HG03575 (cell line): ENCODE measurements around the gene HOXC9.

ENCODE experiments used
- ATAC-seq: cut with Tn5 transposase; IDR thresholded peaks from one replicate; pipeline ENCODE4 v1.9.1; 2021; ENCODE audit not compliant: unreplicated experiment, insufficient number of reproducible peaks, low FRiP score; ENCODE audit errors: extremely low read depth

HOXC9 gene

DNA sequence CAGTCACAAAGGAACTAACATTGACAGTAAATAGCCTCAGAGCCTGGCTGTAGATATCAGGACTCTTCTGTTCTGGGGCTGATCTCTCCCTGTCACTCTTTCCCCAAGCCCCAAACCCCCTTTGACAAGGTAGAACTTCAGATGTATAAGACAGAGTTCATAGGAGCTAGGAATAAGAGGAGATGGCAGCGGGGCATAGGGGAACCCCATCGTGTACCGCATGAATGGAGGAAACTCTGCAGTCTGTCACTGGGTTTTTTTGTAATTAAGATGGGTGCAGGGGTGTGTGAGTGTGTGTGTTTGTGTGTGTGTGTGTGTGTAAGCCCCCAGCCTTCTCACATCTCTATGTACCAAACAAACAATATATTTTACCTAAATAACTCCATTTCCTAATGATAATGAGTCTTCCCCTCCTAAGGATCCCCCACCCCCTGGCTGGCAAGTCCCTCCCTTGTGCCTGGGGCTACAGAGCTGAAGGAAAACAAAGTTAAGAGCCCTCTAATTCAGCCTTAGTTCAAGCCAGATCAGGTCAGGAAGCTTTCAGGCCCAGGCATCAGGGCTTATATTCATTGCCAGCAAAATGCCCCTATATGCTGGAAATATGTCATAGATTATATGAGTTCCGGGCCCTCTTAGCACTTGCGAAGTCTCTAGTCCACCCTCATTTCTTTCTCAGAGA lies 44.6 kb downstream of the HOXC9 start:
- ATAC-seq: no peak

DNA sequence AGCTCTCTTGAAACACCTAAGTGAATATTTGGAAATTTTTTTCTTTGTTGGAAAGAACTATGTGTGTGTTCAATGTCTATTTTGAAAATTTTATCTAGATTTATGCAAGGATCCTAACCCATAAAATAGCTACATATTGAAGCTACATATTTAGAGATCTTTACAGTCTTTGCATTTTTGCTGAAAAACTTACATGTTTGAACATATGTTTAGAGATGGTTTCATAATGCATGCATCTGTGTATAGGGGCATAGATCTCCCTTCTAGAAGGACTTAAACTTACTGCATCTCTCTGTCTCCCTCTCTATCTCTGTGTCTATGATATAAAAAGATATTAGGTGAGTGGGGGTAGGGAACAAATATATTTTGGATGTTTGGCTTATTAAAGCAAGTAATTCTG lies 45.4 kb downstream of the HOXC9 start:
- no peak for ATAC-seq

DNA sequence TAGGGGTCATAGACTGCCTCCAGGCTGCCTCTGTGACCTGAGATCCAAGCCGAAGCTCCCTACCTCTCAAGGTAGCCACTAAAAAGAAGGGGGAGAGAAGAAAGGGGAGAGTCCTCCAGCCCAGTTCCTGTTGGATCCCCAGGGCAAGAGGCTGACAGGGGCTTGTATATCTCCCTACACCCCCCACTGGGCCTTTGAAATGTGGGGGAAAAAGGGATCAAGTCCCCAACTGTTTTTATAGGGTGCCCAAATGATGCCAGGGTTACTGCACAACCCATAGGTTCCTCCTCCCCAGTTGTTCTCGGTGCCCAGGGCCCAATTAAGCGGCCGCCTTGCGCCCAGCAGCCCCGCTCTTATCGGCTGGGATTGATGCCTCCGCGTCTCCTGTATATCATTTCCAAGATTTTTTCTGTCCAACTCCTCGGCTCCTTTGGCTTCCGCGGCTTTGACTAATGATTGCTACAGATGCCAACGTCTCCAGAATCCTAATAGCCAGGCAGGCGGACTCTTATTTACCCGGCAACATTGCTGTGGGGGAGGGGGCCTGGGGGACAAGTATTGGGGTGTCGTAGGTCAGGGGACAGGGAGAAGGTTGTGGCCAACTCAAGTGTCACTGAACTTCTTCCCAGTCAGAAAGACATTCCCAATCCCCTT lies 46.0 kb downstream of the HOXC9 start:
- ATAC-seq: no peak

GRCh38 chr12:54046809-54047159 lies 46.8 kb downstream of the HOXC9 start:
- no peak for ATAC-seq

GRCh38 chr12:54047160-54047963 lies 47.4 kb downstream of the HOXC9 start:
- ATAC-seq: no peak

GRCh38 chr12:54047964-54048303 lies 48.0 kb downstream of the HOXC9 start:
- no peak for ATAC-seq

GRCh38 chr12:54048406-54049093 lies 48.6 kb downstream of the HOXC9 start:
- no peak for ATAC-seq

- ATAC-seq: no peak
These were observed 49.1 kb downstream of the HOXC9 start for GRCh38 chr12:54049108-54049507.

DNA sequence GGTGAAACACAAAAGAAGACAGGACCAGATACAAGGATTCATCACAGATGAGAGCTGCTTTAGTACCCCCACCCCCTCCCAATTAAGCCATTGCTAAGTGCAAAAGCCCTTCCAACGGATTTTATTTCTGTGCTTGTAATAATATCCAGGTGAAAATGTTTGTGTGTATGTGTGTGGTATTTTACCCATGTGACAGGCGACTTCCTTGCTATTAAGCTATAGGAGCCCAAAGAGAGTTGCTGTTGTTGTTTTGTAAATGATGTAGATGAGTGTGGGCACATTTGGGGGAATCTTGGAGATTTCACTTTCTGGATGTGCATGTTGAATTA lies 50.5 kb downstream of the HOXC9 start:
- ATAC-seq: no peak

DNA sequence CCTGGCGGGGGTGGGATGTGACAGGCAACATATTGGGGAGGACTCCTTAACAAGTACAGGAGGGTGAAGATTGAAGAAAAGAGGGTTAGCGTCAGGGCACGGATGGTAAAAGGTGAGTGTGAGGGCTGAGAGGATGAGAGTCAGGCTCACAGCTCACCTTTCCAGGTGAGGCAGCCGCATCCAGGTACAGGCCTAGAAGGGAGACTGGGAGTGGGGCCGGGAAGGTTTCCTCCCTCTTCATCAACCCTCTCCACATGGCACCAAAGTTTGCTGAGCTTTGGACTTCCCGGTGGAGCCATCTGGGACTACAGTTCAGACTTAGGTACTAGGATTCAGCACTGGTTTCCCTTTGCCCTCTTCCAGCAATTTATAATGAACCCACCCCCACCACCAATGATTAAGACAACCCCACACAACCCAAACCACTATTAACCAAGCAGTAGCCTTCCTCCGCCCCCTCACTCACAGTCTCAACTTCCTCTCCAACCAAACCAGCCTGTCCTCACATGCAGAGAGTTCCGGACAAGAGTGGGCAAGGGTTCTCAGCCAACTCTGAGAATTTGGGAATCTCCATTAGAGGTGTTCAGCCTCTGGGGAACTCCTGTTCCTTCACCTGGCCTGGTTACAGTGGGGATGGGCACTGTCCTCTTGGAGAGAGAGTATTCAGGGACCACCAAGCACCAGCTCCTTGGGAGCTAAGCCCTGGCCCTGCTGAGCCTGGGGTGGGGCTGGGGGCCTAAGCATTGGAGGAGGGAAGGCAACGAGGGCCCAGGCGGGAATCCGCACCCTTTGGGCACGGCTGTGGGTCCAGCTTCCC lies 51.3 kb downstream of the HOXC9 start:
- ATAC-seq: no peak

GRCh38 chr12:54051874-54052437 lies 52.0 kb downstream of the HOXC9 start:
- no peak for ATAC-seq

GRCh38 chr12:54052438-54053002 lies 52.6 kb downstream of the HOXC9 start:
- ATAC-seq: no peak
